IMR-90 (cell line): ENCODE data around the gene LARP1B. TPM values are rescaled to one million over a fixed set of nuclear protein-coding genes. Genes with fewer than 3 reads are reported as not detected.
"Not testable (repeated sequence)": the region's sequence is repeated elsewhere in the genome, so short reads cannot be mapped to it uniquely, and the experiment has no call there.

Source experiments
- ATAC-seq: fragments of 200-7000 bp; cut with Tn5 transposase; 2 replicates; pipeline ENCODE4 v1.9.1; 2020; ENCODE audit warnings: low read depth, mild to moderate bottlenecking, moderate library complexity
- BruUV-seq: library from RNA; stranded (reverse); fragments of 400-500 nt; replicated peaks from 2 replicates; lab custom pipeline; 2021; lab: Mats Ljungman, UMichigan
- CTCF ChIA-PET: fragments of 300-600 bp; formaldehyde crosslinking; extraction: SDS; loops from one replicate; lab custom pipeline; 2021; ENCODE audit warnings: antibody characterized with exemption; lab: Yijun Ruan, JAX
- POLR2A ChIA-PET: fragments of 300-600 bp; sonication (Branson Sonifier 250); formaldehyde crosslinking; loops from one replicate; lab custom pipeline; 2022; ENCODE audit warnings: antibody characterized with exemption; ENCODE audit not compliant: unreplicated experiment; lab: Charles Lee
- DNase-seq: peaks from one replicate; pipeline ENCODE4 v3.0.0; 2013
- H2AFZ ChIP-seq: replicated peaks from 2 replicates; pipeline ENCODE3; 2013; ENCODE audit warnings: low read length, mild to moderate bottlenecking; ENCODE audit not compliant: poor library complexity
- H2AK5ac ChIP-seq: 2 replicates; pipeline ENCODE4 v1.6.1; 2013; ENCODE audit warnings: low read depth, low read length, inconsistent platforms
- H2AK9ac ChIP-seq: replicated peaks from 2 replicates; pipeline ENCODE3; 2013; ENCODE audit warnings: mild to moderate bottlenecking, low read depth, low read length, moderate library complexity; ENCODE audit not compliant: poor library complexity
- H2BK120ac ChIP-seq: 2 replicates; pipeline ENCODE4 v1.6.1; 2013; ENCODE audit warnings: low read depth, low read length, inconsistent platforms
- H2BK15ac ChIP-seq: 3 replicates; pipeline ENCODE4 v1.6.1; 2013; ENCODE audit warnings: low read depth, low read length, inconsistent platforms
- H2BK20ac ChIP-seq: 2 replicates; pipeline ENCODE4 v1.6.1; 2013; ENCODE audit warnings: low read depth, mild to moderate bottlenecking, inconsistent platforms, low read length, moderate library complexity
- H2BK5ac ChIP-seq: 2 replicates; pipeline ENCODE4 v1.6.1; 2013; ENCODE audit warnings: mild to moderate bottlenecking, low read depth, low read length, inconsistent platforms; ENCODE audit not compliant: poor library complexity, severe bottlenecking
- H3K14ac ChIP-seq: replicated peaks from 2 replicates; pipeline ENCODE4 v1.6.1; 2013; ENCODE audit warnings: low read depth, low read length, inconsistent platforms
- H3K18ac ChIP-seq: 2 replicates; pipeline ENCODE4 v1.6.1; 2013; ENCODE audit warnings: low read depth, low read length, control low read depth
- H3K23ac ChIP-seq: 2 replicates; pipeline ENCODE4 v1.6.1; 2013; ENCODE audit warnings: low read depth, low read length, inconsistent platforms
- H3K27ac ChIP-seq: 2 replicates; pipeline ENCODE4 v1.5.1; 2013; ENCODE audit warnings: mild to moderate bottlenecking, control low read depth, low read length; ENCODE audit not compliant: insufficient read depth
- H3K27me3 ChIP-seq: 2 replicates; pipeline ENCODE4 v1.6.1; 2013; ENCODE audit warnings: low read length; ENCODE audit not compliant: control insufficient read depth, insufficient read depth
- H3K36me3 ChIP-seq: 2 replicates; pipeline ENCODE4 v1.6.1; 2013; ENCODE audit warnings: low read length, mixed read lengths; ENCODE audit not compliant: control insufficient read depth, insufficient read depth
- H3K4ac ChIP-seq: 2 replicates; pipeline ENCODE4 v1.6.1; 2013; ENCODE audit warnings: low read depth, low read length, inconsistent platforms
- H3K4me1 ChIP-seq: 2 replicates; pipeline ENCODE4 v1.6.1; 2013; ENCODE audit warnings: low read length, mixed read lengths; ENCODE audit not compliant: control insufficient read depth, insufficient read depth
- H3K4me2 ChIP-seq: 2 replicates; pipeline ENCODE4 v1.6.1; 2013; ENCODE audit warnings: low read depth, mild to moderate bottlenecking, control low read depth, low read length, moderate library complexity
- H3K4me3 ChIP-seq: 2 replicates; pipeline ENCODE4 v1.5.1; 2013; ENCODE audit warnings: low read depth, mild to moderate bottlenecking, control low read depth, low read length, moderate library complexity; ENCODE audit not compliant: insufficient read depth
- H3K56ac ChIP-seq: 2 replicates; pipeline ENCODE4 v1.6.1; 2013; ENCODE audit warnings: low read length, inconsistent platforms; ENCODE audit not compliant: insufficient read depth; ENCODE audit errors: extremely low read depth
- H3K79me1 ChIP-seq, 2 experiments: 2 replicates each; pipeline ENCODE4 v1.6.1; 2013; ENCODE audit warnings: low read length in 2 of 2, inconsistent platforms in 1 of 2, low read depth in 1 of 2
- H3K9ac ChIP-seq: 2 replicates; pipeline ENCODE4 v1.6.1; 2013; ENCODE audit warnings: low read depth, low read length, control low read depth
- H3K9me1 ChIP-seq: 2 replicates; pipeline ENCODE4 v1.6.1; 2013; ENCODE audit warnings: low read length, inconsistent platforms; ENCODE audit not compliant: insufficient read depth
- H3K9me3 ChIP-seq: 2 replicates; pipeline ENCODE4 v1.6.1; 2013; ENCODE audit warnings: low read length; ENCODE audit not compliant: control insufficient read depth, insufficient read depth
- H4K20me1 ChIP-seq: 2 replicates; pipeline ENCODE4 v1.6.1; 2013; ENCODE audit warnings: low read length, inconsistent platforms; ENCODE audit not compliant: insufficient read depth
- H4K5ac ChIP-seq: 2 replicates; pipeline ENCODE4 v1.6.1; 2013; ENCODE audit warnings: mild to moderate bottlenecking, low read depth, low read length, control low read depth
- H4K8ac ChIP-seq, 2 experiments: 2 replicates each; pipeline ENCODE4 v1.6.1; 2013; ENCODE audit warnings: low read depth in 2 of 2, low read length in 2 of 2, control low read depth in 1 of 2, inconsistent platforms in 1 of 2
- H4K91ac ChIP-seq: 2 replicates; pipeline ENCODE4 v1.6.1; 2013; ENCODE audit warnings: low read depth, low read length, inconsistent platforms; ENCODE audit not compliant: insufficient read depth
- MAFK ChIP-seq: IDR thresholded peaks from 2 replicates; pipeline ENCODE4 v1.6.1; 2012; ENCODE audit warnings: low read depth, low read length, improper control_type of control experiment
- MAZ ChIP-seq: IDR thresholded peaks from 2 replicates; pipeline ENCODE4 v1.6.1; 2012; ENCODE audit warnings: low read depth, mild to moderate bottlenecking, low read length, improper control_type of control experiment, moderate library complexity, borderline replicate concordance
- WGBS, 2 experiments: methylation state at CpG; one replicate each; pipeline versions ENCODE4 v1.1.5 to v1.1.7; 2013; ENCODE audit warnings: missing lambda C conversion rate in 2 of 2; ENCODE audit not compliant: insufficient read length in 1 of 2; ENCODE audit errors: extremely low coverage in 2 of 2; 5-methylcytosine and 5-hydroxymethylcytosine counted together
- dilution Hi-C: fragments of 300-500 bp; cut with HindIII; formaldehyde crosslinking; loops from one replicate; pipeline ENCODE4 v1.14.3; 2018; ENCODE audit warnings: low sequenced_read_pairs; ENCODE audit not compliant: unreplicated experiment
- in situ Hi-C: fragments of 300-500 bp; cut with MboI; formaldehyde crosslinking; loops from 3 replicates; pipeline ENCODE4 v1.14.3; 2019; ENCODE audit warnings: low sequenced_read_pairs, inconsistent platforms, mixed read lengths
- intact Hi-C: fragments of 100-400 bp; cut with micrococcal nuclease; formaldehyde crosslinking; loops from 2 replicates; pipeline ENCODE4 v1.10.0; 2022
- polyA plus RNA-seq, 3 experiments: library from polyadenylated mRNA; depleted of rRNA; stranded (reverse); fragments of >200 nt; gene quantifications; 2 replicates each; pipeline ENCODE4 v1.2.3, GENCODE V29; 2012; ENCODE audit warnings: low replicate concordance in 1 of 3
- total RNA-seq: library from RNA; depleted of rRNA; stranded (reverse); fragments of >200 nt; gene quantifications from 2 replicates; pipeline ENCODE4 v1.2.3, GENCODE V29; 2012

The LARP1B gene
- total and polyA plus RNA-seq, 2 of the 4 experiments (the other 2 are of a cell fraction), result 8.8 to 11.1 TPM

- in situ Hi-C loops (no loop called here), intact Hi-C loops (no loop called here), dilution Hi-C loops (no loop called here)
- Histone ChIP-seq H2BK20ac (no peak overlapping the region), H3K9me1 (no peaks in the 10 kb centered on the region), H4K91ac (no peak overlapping the region), H3K36me3 (peaks cover 17% of the 10 kb centered on the region), H3K14ac (no peak overlapping the region), H2BK15ac (no peak overlapping the region), H3K27ac (no peak overlapping the region), H2AK9ac (no peak overlapping the region), H4K20me1 (no peaks in the 10 kb centered on the region), H3K79me1 (peaks cover 8 to 27% of the 10 kb centered on the region in 2 experiments), H3K56ac (no peak overlapping the region), H4K8ac (no peak overlapping the region), H3K9ac (no peak overlapping the region), H3K4me3 (no peak overlapping the region), H3K4me1 (no peaks in the 10 kb centered on the region), H3K27me3 (no peaks in the 10 kb centered on the region), H3K4me2 (no peak overlapping the region), H4K5ac (no peak overlapping the region), H3K9me3 (no peaks in the 10 kb centered on the region), H2AFZ (no peak overlapping the region), H2BK120ac (no peak overlapping the region), H2BK5ac (no peak overlapping the region), H3K4ac (no peak overlapping the region), H3K18ac (no peak overlapping the region), H2AK5ac (no peak overlapping the region), H3K23ac (no peak overlapping the region)
- no CpG with 5 or more reads among the region's 4 CpGs for WGBS, 2 experiments
- CTCF ChIA-PET, result no interaction called here
- no TSS peak for BruUV-seq
- ATAC-seq (no peak), DNase-seq (no peak)
- TF ChIP-seq MAFK (peak; percentile 98), MAZ (no peak)
- POLR2A ChIA-PET, result no interaction called here
These were observed 15.4 kb downstream of the LARP1B start for GRCh38 chr4:128076464-128076863.

- H3K56ac ChIP-seq, intact Hi-C loops: not testable (repeated sequence)
These were observed 34.2 kb downstream of the LARP1B start for GRCh38 chr4:128095293-128095692.

More at GRCh38 chr4:128095293-128095692, 34.2 kb downstream of the LARP1B start:
- in situ Hi-C loops, H3K9me3 ChIP-seq, H2AK9ac ChIP-seq, H2BK120ac ChIP-seq, H3K9me1 ChIP-seq, H3K4me2 ChIP-seq, H2AK5ac ChIP-seq, H4K91ac ChIP-seq, POLR2A ChIA-PET, H3K18ac ChIP-seq, H3K4ac ChIP-seq, H2BK15ac ChIP-seq, H3K23ac ChIP-seq, BruUV-seq, H3K14ac ChIP-seq, H3K9ac ChIP-seq, H3K27ac ChIP-seq, H4K20me1 ChIP-seq, H3K27me3 ChIP-seq, H4K5ac ChIP-seq, H4K8ac ChIP-seq, H3K4me1 ChIP-seq, H2AFZ ChIP-seq, H3K79me1 ChIP-seq, dilution Hi-C loops, H3K4me3 ChIP-seq, H2BK5ac ChIP-seq, ATAC-seq, DNase-seq, H2BK20ac ChIP-seq: not testable (repeated sequence)
- CTCF ChIA-PET, result interaction anchor here (0.6 kb wide), 1 partner anchor 14 kb away, joined by 5 read pairs; no protein-coding TSS in a partner anchor
- no CpG with 5 or more reads among the region's 6 CpGs for WGBS, 2 experiments
- H3K36me3 ChIP-seq, result peaks cover 25% of the 10 kb centered on the region
